AG04449 (cell line): ENCODE data around the gene ELL.

Experiments used
- CTCF ChIA-PET: fragments of 350-600 bp; formaldehyde crosslinking; extraction: SDS; loops from one replicate; lab custom pipeline; 2021; ENCODE audit warnings: antibody characterized with exemption; lab: Yijun Ruan, JAX
- POLR2A ChIA-PET: fragments of 400-600, 350-600 bp; formaldehyde crosslinking; extraction: SDS; loops from one replicate; lab custom pipeline; 2020; ENCODE audit warnings: antibody characterized with exemption, inconsistent platforms; lab: Yijun Ruan, JAX
- DNase-seq: peaks from one replicate; pipeline ENCODE4 v3.0.0-alpha.2; 2010; ENCODE audit warnings: low read depth, low spot score
- H3K4me3 ChIP-seq: 2 replicates; pipeline ENCODE4 v1.5.1; 2011; ENCODE audit warnings: low read depth, mild to moderate bottlenecking, control low read depth, low read length
- TF ChIP-seq, protein P1 (sequence below): IDR thresholded peaks from one replicate; pipeline ENCODE4 v1.5.1; 2011; ENCODE audit warnings: mild to moderate bottlenecking, moderate library complexity, low read length, control low read depth, inconsistent platforms; ENCODE audit not compliant: insufficient read depth; ENCODE audit errors: missing control alignments

Gene ELL

DNA sequence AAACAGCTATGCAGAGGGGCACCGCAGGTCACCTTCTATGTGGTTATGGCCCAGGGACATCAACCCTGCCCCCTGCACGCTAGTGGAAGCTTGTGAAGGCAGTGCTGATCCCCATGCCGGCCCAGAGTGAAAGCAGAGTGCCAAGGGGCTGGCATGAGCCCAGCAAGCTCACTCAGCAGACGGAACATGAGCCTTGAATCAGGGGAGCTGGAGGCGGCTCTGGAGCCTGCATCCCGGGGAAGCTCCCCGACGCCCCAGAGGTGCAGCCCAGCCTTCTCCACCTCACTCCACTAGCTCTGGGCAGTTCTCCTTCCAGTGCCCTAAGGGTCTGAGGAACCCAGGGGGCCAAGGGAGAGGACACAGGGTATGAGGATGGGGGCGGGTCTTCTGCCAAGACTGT, 64.9 kb downstream of the ELL start:
- POLR2A ChIA-PET = interaction anchor here (0.8 kb wide), 1 partner anchor 64 kb away, joined by 3 read pairs; no protein-coding TSS in a partner anchor
- no peak overlapping the region for H3K4me3 ChIP-seq
- DNase-seq = no peak
- TF ChIP-seq, protein P1, sequence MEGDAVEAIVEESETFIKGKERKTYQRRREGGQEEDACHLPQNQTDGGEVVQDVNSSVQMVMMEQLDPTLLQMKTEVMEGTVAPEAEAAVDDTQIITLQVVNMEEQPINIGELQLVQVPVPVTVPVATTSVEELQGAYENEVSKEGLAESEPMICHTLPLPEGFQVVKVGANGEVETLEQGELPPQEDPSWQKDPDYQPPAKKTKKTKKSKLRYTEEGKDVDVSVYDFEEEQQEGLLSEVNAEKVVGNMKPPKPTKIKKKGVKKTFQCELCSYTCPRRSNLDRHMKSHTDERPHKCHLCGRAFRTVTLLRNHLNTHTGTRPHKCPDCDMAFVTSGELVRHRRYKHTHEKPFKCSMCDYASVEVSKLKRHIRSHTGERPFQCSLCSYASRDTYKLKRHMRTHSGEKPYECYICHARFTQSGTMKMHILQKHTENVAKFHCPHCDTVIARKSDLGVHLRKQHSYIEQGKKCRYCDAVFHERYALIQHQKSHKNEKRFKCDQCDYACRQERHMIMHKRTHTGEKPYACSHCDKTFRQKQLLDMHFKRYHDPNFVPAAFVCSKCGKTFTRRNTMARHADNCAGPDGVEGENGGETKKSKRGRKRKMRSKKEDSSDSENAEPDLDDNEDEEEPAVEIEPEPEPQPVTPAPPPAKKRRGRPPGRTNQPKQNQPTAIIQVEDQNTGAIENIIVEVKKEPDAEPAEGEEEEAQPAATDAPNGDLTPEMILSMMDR = no peak
- CTCF ChIA-PET = interaction anchor here (0.9 to 7.0 kb wide), 4 partner anchors 8 to 390 kb away, joined by 3 to 131 read pairs (median 4); no protein-coding TSS in a partner anchor

DNA sequence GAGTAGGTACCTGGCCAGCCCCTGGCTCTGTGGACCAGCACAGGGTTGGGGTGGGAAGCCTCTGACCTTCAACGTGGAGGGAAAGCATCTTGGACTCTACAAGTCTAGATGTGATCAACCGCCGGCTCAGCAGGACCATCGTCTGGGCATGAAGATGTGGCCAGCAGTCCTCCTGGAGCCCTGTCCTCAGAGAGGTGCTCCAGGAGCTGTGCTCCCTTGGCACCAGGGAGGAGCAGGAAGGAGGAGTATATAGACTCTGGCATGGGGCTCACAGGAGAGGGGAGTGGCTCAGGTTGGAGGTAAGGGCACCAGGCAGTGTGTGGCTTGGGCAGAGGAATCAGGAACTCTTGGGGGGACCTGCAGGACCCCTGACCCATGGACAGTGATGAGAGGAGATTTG, 65.6 kb downstream of the ELL start:
- CTCF ChIA-PET = interaction anchor here (0.9 to 7.0 kb wide), 3 partner anchors 7 to 391 kb away, joined by 3 to 131 read pairs (median 4); no protein-coding TSS in a partner anchor
- TF ChIP-seq, protein P1 = no peak
- H3K4me3 ChIP-seq = no peak overlapping the region
- POLR2A ChIA-PET = interaction anchor here (0.8 kb wide), 1 partner anchor 65 kb away, joined by 3 read pairs; no protein-coding TSS in a partner anchor
- no peak for DNase-seq

- CTCF ChIA-PET = interaction anchor here (0.5 to 10.2 kb wide), 15 partner anchors 6 to 462 kb away, joined by 3 to 131 read pairs (median 4); partner anchors contain the start of genes REX1BD, UBA52 and UPF1
Measured at GRCh38 chr19:18453269-18454024, 68.4 kb downstream of the ELL start.

GRCh38 chr19:18452386-18452785, 69.5 kb downstream of the ELL start:
- H3K4me3 ChIP-seq = no peak overlapping the region
- TF ChIP-seq, protein P1 = no peak
- ChIA-PET POLR2A (interaction anchor here (1.0 kb wide), 1 partner anchor 260 kb away, joined by 3 read pairs; no protein-coding TSS in a partner anchor), CTCF (interaction anchor here (0.8 to 10.2 kb wide), 14 partner anchors 8 to 535 kb away, joined by 3 to 131 read pairs (median 7); partner anchors contain the start of genes REX1BD, SSBP4 and UBA52)
- DNase-seq = no peak

More at GRCh38 chr19:18453269-18454024, 68.4 kb downstream of the ELL start:
- TF ChIP-seq, protein P1 = no peak
- no peak overlapping the region for H3K4me3 ChIP-seq
- DNase-seq = no peak
- POLR2A ChIA-PET = no interaction called here

GRCh38 chr19:18450931-18451836, 70.7 kb downstream of the ELL start:
- H3K4me3 ChIP-seq = no peak overlapping the region
- TF ChIP-seq, protein P1 = peak; percentile 99
- DNase-seq = no peak
- POLR2A ChIA-PET = interaction anchor here (1.0 to 1.8 kb wide), 2 partner anchors 138 to 259 kb away, joined by 3 to 6 read pairs; partner anchors contain the start of gene REX1BD
- CTCF ChIA-PET = interaction anchor here (0.6 to 10.2 kb wide), 38 partner anchors 8 to 536 kb away, joined by 3 to 131 read pairs (median 4); partner anchors contain the start of genes REX1BD, SSBP4 and UBA52
